Dedifferentiated amniotic fluid mesenchymal stem cell (primary cell): ENCODE data around the gene HOXA3.

ENCODE experiments used
- DNase-seq: peaks from one replicate; pipeline ENCODE4 v3.0.0-alpha.2; 2016; ENCODE audit errors: extremely low spot score

HOXA3 gene

GRCh38 chr7:27166531-27167505, 14.4 kb upstream of the HOXA3 start:
- no peak for DNase-seq

DNA sequence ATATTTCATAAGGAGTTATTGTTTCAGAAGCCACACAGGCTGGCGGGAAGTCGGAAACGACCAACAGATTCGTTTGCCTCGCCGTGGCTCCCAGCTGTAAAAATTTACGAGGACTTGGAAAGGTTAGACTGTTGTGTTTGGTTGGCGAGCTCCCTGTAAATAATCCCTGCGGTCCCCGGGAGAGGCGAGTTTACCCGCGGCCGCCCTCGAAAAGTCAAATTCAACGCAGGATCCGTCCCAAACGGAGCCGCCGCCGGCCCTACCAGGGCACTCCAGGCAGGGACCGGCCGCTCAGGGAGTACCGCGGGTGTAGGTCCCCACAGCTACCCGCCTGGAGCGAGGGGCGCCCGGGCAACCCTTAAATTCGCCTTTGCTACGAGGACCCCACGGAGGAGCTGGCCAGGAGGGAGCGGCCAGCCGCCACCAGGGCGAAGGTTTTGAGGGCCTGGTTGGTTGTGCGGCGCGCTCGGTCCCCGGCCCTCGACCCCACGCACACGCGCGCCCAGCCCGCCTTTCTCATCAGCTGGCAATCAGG, 13.7 kb upstream of the HOXA3 start:
- DNase-seq, result no peak

GRCh38 chr7:27165089-27165995, 13.0 kb upstream of the HOXA3 start, which contains the start of gene HOXA9:
Gene HOXA9 (minus strand): TSS chr7:27165537. CDS start chr7:27165457, 80 bp downstream.
- no peak for DNase-seq

DNA sequence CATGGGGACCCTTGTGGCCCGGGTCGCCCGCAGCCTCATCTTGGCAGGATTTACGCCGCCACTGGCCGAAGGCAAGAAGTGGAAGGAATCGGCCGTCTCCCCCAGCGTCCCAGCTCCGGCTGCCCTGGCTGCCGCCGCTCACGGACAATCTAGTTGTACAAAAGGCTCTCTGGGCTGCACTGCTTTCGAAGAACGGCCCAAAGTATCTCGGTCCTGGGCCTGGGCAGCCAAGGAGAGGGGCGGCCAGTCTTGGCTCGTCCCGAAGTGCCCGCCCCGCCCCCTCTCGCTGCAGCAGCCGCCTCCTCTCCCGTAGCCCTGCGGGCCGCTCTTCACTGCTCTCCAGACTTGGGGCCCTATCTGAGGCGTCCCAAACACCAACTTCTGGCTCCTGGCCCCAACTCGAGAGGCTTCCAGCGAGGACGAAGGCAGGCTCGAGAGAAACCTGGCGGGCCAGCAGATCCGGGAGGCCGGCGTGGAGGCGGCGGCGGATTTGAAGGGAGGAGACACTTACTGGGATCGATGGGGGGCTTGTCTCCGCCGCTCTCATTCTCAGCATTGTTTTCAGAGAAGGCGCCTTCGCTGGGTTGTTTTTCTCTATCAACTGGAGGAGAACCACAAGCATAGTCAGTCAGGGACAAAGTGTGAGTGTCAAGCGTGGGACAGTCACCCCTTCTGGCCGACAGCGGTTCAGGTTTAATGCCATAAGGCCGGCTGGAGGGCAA, 12.1 kb upstream of the HOXA3 start:
- DNase-seq, result no peak

- no peak for DNase-seq
These were observed 11.6 kb upstream of the HOXA3 start for GRCh38 chr7:27164045-27164366.

DNA sequence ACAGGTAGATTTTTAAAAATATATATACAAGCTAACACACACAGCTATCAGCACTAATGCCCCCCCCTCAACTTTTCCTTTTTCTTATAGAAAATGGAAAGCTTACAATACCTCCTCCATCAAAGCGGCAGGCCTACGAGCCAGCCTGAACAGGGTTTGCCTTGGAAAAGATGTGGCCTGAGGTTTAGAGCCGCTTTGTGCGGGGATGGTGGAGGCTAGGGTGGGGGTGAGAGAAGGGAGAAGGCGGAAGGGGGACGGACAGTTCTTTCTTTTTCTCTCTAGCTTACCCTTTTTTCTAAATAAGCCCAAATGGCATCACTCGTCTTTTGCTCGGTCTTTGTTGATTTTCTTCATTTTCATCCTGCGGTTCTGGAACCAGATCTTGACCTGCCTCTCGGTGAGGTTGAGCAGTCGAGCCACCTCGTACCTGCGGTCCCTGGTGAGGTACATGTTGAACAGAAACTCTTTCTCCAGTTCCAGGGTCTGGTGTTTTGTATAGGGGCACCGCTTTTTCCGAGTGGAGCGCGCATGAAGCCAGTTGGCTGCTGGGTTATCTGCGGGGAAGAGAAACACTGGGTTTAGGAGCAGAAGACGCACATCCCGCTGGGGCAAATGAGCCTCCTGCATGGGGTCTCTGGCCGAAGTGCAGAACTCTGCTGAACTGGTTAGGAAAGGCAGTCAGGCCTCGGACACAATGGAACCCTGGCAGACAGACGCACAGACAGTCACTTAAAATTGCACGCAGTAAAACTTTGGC, 11.1 kb upstream of the HOXA3 start:
- DNase-seq, result no peak

DNA sequence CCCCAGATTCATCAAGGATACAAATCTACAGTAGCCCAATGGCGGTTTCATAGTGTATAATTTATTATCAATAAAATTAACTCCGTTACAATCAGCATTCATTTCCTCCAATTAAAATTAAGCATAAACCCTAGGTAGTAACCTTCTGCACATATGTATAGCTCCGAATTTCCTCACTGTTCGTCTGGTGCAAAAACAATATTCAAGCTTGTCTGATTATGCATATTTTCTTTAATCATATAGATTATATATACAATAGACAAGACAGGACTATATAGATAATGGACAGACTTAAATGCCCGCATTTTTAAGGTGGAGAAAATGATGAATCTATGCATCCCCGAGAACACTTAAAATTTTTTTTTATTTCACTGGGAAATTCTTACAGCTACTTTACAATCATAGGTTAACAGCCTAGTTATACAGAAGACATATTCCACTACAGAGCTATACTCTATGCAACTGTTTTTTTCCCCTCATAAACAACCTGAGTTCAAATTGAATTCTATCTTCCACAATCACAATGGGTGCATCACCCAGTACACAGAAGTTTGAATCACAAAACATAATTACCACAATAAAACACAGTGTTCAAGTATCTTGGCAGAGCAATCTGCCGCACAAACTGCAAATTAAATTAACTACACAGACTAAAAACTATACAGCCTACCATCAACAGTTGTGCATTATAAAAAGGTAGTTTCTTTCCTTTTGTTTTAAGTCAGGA, 10.3 kb upstream of the HOXA3 start:
- DNase-seq, result no peak

DNA sequence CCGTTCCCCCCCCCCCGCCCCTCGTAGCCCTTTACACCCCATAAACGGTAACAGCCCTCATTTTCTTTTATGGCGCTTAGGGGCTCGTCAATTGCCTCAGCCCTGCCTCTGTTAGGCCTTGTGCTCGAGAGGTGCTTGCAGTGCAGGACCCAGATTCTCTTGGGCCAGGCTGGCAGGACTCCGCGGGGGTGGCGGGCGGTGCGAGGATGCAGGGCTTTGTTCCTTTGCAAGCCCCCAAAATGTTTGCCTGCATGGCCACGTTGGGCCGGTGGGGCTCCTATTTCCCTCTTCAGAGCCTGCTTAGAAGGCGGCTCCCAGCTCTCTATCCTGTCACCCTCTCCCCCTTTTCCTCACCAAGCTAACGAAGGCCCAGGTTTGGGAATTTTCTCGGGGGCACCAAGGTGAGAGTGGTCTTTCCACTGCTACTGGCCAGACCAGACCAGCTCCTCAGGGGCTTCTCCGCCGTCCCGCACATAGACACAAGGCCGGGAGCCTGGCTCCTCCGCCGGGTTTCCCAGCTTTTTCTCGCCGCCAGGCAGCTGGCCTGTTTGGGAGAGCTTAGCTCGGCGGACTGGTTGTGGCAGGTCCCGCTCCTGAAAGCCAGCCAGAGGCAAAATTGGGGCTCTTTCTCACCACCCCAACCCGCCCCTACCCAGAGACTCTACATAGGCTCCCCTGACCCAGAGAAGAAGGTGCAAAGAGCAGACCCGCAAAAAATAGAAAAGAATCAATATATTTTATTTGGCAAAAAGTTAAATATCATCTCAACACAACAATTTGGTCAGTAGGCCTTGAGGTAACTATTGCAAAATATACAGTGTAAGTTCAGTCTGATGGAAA, 9.6 kb upstream of the HOXA3 start:
- no peak for DNase-seq

DNA sequence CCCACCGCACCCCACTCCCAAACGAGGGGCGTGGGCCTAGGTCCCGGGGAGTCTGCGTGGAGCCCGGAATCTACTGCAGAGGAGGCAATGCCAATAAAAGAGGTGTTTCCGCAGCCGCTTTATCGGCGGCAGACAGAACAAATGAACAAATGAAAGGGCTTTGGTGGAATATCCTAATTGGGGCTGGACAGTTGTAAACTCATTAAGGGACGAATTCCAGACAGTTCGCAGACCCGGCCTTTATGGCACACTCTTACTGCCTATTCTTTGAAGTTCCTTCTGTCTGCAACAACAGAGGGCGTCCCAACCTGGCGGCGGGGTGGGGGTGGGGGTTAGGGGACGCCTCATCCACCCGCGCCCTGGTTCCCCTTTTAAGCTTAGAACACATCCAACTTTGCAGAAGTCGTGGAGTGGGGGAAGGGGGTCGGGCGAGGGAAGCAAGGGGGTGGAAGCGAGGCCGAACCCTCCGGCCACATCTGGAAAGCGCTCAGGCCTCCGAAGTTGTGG, 8.9 kb upstream of the HOXA3 start:
- no peak for DNase-seq

DNA sequence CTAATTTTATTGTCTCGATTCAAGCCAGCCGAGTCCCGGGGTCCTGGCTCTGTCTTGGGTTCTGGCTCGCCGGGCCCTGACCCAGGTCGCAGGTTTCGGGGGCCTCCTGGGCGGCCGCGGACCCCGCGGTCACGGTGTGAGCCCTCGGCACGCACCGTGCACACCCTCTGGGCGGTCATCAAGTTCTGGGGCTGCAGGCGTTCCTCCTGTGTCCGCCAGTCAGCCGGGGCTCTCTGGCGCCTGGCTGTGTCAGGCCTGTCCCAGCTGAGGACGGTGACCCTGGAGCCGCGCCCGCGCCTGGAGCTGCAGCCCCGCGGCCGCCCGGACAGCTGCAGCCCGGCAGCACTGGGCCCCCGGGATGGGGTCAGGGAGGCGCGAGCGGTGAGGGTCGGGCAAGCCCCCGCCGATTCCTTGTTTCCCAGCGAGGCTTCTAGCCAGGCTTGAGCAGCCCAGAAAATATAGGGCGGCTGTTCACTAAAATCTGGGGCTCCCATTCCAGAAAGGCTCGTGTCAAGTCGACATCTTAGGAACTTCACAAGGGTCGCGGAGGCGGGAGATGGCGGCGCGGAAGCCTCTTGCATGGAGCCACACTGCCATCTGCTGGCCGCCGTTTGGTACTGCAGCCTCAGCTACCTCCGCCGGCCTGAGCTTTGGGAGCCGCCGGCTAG, 8.3 kb upstream of the HOXA3 start:
- peak; percentile 25 for DNase-seq

GRCh38 chr7:27160145-27160545, 7.8 kb upstream of the HOXA3 start:
- DNase-seq, result no peak

DNA sequence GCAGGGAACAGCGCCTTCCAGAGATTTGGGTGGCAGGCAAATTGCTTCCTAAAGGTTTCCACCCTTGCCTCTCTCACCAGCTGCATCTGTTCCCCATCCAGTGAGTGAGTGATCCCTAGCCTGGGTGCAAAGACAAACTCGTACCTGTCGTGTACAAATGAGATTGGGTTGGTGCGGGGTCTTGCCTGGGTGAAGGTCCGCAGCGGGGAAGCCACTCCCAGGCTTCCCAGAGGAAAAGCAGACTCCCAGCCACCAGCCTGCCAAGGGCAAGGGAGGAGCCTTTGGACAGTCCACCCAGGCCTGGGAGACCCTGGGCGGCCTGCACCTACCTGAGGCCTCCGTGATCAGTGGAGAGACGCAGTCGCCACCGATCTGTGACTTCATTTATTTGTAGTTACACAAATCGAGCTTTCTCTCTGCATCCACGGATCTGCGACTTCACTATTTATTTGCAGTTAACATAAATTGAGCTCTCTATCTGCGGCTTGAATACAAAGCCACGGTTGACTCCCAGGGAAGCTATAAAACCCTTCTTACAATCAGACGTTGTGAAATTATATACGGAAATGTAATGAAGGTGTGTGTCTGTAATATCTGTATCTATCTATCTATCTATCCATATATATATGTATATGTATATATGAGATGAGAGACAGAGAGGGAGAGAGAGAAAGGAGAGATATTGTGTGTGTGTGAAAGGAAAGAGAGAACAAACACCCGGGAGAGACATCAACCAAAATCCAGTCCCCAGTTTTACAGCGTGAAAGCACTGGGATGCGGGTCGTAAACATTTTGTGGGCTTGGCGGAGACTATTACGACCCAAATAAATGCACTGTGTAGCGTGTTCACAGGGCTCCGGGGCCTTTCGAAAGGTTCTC, 7.1 kb upstream of the HOXA3 start:
- DNase-seq, result no peak

DNA sequence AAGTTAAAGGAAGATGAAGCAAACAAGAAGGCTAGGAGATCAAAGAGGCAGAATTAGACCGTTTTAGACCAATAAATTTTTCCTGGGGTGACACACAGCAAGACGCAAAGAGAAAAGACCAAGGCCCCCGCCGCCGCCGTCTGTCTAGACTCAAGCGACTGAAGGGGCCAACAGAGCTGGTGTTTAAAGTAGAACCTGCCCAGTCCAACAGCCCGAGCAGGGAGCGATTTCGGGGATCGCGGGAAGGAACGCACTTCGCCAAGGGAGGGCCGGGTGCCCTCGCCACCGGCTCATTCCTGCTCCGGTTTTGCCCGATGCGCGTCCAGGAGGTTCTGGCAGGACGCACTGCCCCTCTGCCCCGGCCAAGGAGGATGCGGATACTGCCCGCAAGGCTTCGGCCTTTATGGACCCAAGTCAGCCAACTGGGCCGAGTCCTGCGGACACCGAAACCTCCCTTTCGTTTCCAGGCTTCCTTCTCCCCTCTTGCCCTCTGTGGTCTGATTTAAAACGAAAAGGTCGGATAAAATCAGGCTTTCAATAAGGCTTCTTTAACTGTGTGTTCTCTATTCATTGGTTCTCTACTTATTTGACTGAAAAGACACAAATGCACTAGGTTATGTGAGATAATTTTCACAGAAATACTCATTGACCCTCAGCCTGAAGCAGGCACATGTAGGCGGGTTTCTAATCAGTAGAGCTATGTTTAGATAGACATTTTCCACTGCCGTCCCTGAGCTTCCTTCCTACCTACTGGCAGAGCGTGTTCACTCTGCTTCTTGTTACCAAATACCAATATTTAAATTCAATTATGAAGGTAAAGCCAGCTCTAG, 6.3 kb upstream of the HOXA3 start:
- DNase-seq, result no peak

DNA sequence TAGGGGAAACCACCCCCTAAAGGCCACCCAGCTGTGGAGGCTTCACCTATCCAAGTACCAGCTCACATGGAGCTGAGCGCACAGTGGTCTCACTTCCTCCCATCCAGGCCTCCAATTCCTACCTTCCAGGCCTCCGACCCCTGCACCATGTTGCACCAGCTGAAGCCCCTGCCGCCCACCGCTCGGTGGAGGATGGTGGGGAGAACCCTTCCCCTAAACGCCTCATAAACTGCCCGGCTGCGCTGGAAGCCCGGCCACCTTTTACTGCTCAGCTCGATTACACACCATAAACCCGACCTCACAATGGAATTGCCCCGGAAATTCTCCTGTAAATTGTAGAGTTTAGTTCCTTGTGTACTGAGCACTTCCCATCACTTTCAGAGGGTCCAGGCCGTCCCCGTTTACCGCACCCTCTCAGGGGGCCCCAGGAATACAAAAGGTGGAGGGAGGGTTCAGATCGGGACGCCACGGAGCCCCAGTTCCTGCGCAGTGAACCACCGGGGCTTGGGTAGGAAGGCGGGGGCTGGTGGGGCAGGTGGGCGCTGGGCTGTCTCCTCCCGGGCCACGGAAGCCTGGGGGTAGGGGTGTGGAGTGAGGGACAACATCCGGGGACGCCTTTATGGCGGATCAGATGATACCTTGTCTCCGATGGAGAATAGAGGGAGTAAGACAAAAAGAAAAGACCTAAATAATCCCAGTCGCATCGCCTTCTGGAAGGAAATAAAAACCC, 5.5 kb upstream of the HOXA3 start:
- no peak for DNase-seq

DNA sequence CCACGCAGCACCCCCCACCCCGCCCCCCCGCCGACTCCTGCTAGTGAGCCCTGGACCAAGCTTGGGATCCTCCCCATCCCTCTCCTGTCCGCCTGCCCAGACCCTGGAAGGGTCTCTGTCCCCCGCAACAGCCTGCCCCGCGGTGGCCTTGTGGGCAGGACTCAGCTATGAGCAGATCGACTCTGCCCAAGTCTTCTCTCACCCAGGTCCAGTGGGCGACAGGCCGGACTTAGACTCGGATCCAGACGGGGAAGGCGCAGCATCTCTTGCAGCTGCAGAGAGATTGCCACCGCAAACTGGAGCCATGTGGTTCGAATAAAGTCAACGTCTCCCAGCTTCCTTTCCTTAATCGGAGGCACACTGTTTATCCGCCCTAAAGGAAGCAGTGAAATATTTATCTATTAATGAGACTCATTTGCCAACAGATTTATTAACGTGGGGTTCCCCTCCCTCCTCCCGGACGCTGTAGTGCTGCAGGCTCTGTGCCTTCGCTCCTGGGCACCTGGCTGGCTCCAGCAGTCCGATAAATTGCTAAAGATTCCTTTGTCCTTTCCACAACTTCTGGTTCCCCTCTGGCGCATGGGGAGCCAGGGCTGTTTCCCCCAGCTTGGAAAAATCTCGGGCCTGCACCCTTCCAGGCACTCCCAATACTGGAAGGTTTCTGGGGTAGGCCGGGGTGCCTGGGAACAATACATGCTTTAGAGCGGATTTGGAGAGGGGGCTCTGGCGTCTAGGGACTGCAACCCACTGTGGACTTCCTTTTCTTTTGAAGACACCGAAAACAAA, 4.7 kb upstream of the HOXA3 start:
- DNase-seq, result no peak
